Measurements from ENCODE around the gene PDE10A. TPM values are rescaled to one million over a fixed set of nuclear protein-coding genes. Genes with fewer than 3 reads are reported as not detected.

Gene PDE10A
- total and polyA plus RNA-seq, 2 of the 4 experiments (the other 2 are of a cell fraction) = 3.4 to 12.4 TPM

DNA sequence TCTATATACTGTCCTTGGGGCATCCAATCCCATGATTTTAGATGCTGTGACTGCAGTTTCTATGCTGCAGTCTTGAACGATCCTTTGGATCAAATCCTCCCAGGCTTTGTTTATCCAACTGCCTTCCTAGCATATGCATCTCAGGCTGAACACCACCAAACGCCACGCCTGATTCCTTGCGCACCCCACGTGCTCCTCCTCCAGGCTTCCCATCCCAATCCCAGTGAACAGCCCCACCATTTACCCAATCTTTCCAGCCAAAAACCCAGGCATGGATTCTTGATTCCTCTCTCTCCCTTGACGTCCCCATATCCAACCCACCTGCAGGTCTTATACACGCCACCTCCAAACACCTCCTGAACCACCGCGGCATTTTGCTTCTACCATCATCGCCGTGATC lies 7.8 kb downstream of the PDE10A start:
- H2BK15ac ChIP-seq (ENCODE audit: low read depth, low read length) = no peak overlapping the region
- no peaks in the 10 kb centered on the region for H3K9me3 ChIP-seq (ENCODE audit: control insufficient read depth, insufficient read depth, low read length)
- in situ Hi-C loops (cut with MboI; ENCODE audit: low sequenced_read_pairs) = no loop called here
- no peak overlapping the region for H3K9ac ChIP-seq (ENCODE audit: low read depth, low read length)
- no peak overlapping the region for H2BK5ac ChIP-seq (ENCODE audit: low read depth, low read length, poor library complexity, severe bottlenecking)
- no peak overlapping the region for H3K23ac ChIP-seq (ENCODE audit: low read depth, low read length)
- H4K20me1 ChIP-seq (ENCODE audit: insufficient read depth, low read length) = peaks cover 24% of the 10 kb centered on the region
- no peak overlapping the region for H3K4me3 ChIP-seq (ENCODE audit: insufficient read depth, low read depth, low read length)
- no peak overlapping the region for H4K91ac ChIP-seq (ENCODE audit: insufficient read depth, low read depth, low read length)
- peaks cover 24 to 61% of the 10 kb centered on the region in 2 experiments for H3K79me1 ChIP-seq (ENCODE audit: low read depth in 1 of 2, low read length in 2 of 2)
- H2BK20ac ChIP-seq (ENCODE audit: low read depth, low read length) = no peak overlapping the region
- TF ChIP-seq FOS (IDR thresholded peaks at IDR 0.05; ENCODE audit: low read depth, low read length) = no peak
- no peak for TF ChIP-seq MAZ (IDR thresholded peaks at IDR 0.05; ENCODE audit: borderline replicate concordance, low read depth, low read length)
- no peak for TF ChIP-seq SMC3 (IDR thresholded peaks at IDR 0.05; ENCODE audit: low read depth, low read length)
- no peak for TF ChIP-seq BHLHE40 (IDR thresholded peaks at IDR 0.05; ENCODE audit: low read depth, low read length)
- no peak for TF ChIP-seq NFE2L2 (IDR thresholded peaks at IDR 0.05; ENCODE audit: low read depth, low read length)
- TF ChIP-seq CHD1 (IDR thresholded peaks at IDR 0.05; ENCODE audit: low read depth, low read length) = no peak
- TF ChIP-seq, protein P1, sequence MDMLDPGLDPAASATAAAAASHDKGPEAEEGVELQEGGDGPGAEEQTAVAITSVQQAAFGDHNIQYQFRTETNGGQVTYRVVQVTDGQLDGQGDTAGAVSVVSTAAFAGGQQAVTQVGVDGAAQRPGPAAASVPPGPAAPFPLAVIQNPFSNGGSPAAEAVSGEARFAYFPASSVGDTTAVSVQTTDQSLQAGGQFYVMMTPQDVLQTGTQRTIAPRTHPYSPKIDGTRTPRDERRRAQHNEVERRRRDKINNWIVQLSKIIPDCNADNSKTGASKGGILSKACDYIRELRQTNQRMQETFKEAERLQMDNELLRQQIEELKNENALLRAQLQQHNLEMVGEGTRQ (IDR thresholded peaks at IDR 0.05; ENCODE audit: low read depth, low read length) = no peak
- no peak for TF ChIP-seq MXI1 (IDR thresholded peaks at IDR 0.05; ENCODE audit: borderline replicate concordance, low read depth, low read length)
- no peak for TF ChIP-seq MAFK (IDR thresholded peaks at IDR 0.05; ENCODE audit: low read depth, low read length)
- no peak for TF ChIP-seq POLR2A (IDR thresholded peaks at IDR 0.05; ENCODE audit: low read depth, low read length)
- TF ChIP-seq, protein P2, sequence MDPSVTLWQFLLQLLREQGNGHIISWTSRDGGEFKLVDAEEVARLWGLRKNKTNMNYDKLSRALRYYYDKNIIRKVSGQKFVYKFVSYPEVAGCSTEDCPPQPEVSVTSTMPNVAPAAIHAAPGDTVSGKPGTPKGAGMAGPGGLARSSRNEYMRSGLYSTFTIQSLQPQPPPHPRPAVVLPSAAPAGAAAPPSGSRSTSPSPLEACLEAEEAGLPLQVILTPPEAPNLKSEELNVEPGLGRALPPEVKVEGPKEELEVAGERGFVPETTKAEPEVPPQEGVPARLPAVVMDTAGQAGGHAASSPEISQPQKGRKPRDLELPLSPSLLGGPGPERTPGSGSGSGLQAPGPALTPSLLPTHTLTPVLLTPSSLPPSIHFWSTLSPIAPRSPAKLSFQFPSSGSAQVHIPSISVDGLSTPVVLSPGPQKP (IDR thresholded peaks at IDR 0.05; ENCODE audit: borderline replicate concordance, low read depth, low read length) = no peak
- H3K4me1 ChIP-seq (ENCODE audit: control insufficient read depth, insufficient read depth, low read length) = peaks cover 9% of the 10 kb centered on the region
- 86% methylated on average over 7 of the region's 11 CpGs; no CpG with 5 or more reads in 1 of the 2 experiments for WGBS, 2 experiments (ENCODE audit: extremely low coverage in 2 of 2, insufficient read length in 1 of 2)
- H4K8ac ChIP-seq (ENCODE audit: low read depth in 2 of 2, low read length in 2 of 2) = no peak overlapping the region
- no peak overlapping the region for H3K4ac ChIP-seq (ENCODE audit: low read depth, low read length)
- H2AK9ac ChIP-seq (replicated peaks; ENCODE audit: low read depth, low read length, poor library complexity) = no peak overlapping the region
- DNase-seq (no peak), ATAC-seq (ENCODE audit: low read depth) (no peak)
- no peaks in the 10 kb centered on the region for H3K27me3 ChIP-seq (ENCODE audit: control insufficient read depth, insufficient read depth, low read length)
- no peak overlapping the region for H2AK5ac ChIP-seq (ENCODE audit: low read depth, low read length)
- no peak overlapping the region for H3K56ac ChIP-seq (ENCODE audit: extremely low read depth, insufficient read depth, low read length)
- dilution Hi-C loops (cut with HindIII; ENCODE audit: low sequenced_read_pairs, unreplicated experiment) = no loop called here
- H2AFZ ChIP-seq (replicated peaks; ENCODE audit: low read length, poor library complexity) = no peak overlapping the region
- H2BK120ac ChIP-seq (ENCODE audit: low read depth, low read length) = no peak overlapping the region
- H3K4me2 ChIP-seq (ENCODE audit: low read depth, low read length) = no peak overlapping the region
- ChIA-PET POLR2A (ENCODE audit: unreplicated experiment) (no interaction called here), CTCF (no interaction called here)
- H3K27ac ChIP-seq (ENCODE audit: insufficient read depth, low read length) = no peak overlapping the region
- H3K18ac ChIP-seq (ENCODE audit: low read depth, low read length) = no peak overlapping the region
- BruUV-seq (replicated peaks) = no TSS peak
- intact Hi-C loops (cut with micrococcal nuclease) = no loop called here
- no peak overlapping the region for H4K5ac ChIP-seq (ENCODE audit: low read depth, low read length)
- H3K14ac ChIP-seq (replicated peaks; ENCODE audit: low read depth, low read length) = no peak overlapping the region
- peaks cover 2% of the 10 kb centered on the region; the same call in 1 of the 2 replicates for H3K36me3 ChIP-seq (ENCODE audit: control insufficient read depth, insufficient read depth, low read length)
- peaks cover 11% of the 10 kb centered on the region; the same call in 1 of the 2 replicates for H3K9me1 ChIP-seq (ENCODE audit: insufficient read depth, low read length)
